ENCODE results near the gene NIPAL3.

NIPAL3 gene

DNA sequence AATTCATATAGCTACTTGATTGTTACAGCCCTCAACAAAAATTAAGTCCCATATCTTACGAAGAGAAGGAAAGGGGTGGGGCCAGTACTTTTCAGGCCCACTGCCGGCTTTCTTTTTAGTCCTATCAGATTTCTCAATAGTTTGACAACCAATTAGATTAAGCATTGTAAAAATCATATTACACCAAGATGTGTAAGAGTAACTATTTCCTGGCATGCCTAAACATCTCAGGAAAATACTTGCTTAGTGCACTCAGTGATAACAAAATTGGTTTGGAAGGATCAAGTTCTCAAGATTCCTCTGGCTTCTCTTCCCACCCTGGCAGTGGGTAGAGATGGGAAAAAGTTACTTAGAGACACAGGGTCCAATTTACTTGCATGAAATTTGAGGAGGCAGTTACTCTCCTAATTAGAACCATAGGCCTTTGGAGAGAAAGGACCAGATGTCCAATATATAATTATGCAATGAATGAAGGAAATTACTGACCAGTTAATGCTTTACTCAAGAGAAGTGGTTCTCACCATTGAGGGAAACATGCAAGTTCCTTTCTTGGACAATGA lies 32.1 kb upstream of the NIPAL3 start:
- peaks cover 6% of the 10 kb centered on the region for H3K36me3 ChIP-seq (ENCODE audit: control insufficient read depth, insufficient read depth, low read length)
- H3K27me3 ChIP-seq (ENCODE audit: control insufficient read depth, insufficient read depth, low read length), result no peaks in the 10 kb centered on the region
- no peak overlapping the region for H3K27ac ChIP-seq (ENCODE audit: low read depth, low read length)
- H3K9ac ChIP-seq (ENCODE audit: low read length), result no peak overlapping the region
- no peaks in the 10 kb centered on the region for H3K4me1 ChIP-seq (ENCODE audit: control insufficient read depth, insufficient read depth, low read length)
- no peak overlapping the region for H3K4me3 ChIP-seq (ENCODE audit: low read depth, low read length)
- H3K9me3 ChIP-seq (ENCODE audit: control insufficient read depth, insufficient read depth, low read depth, low read length), result no peaks in the 10 kb centered on the region

GRCh38 chr1:24384251-24385090 lies 31.1 kb upstream of the NIPAL3 start:
- Histone ChIP-seq H3K9ac (ENCODE audit: low read length) (no peak overlapping the region), H3K27ac (ENCODE audit: low read depth, low read length) (no peak overlapping the region), H3K9me3 (ENCODE audit: control insufficient read depth, insufficient read depth, low read depth, low read length) (no peaks in the 10 kb centered on the region), H3K27me3 (ENCODE audit: control insufficient read depth, insufficient read depth, low read length) (no peaks in the 10 kb centered on the region), H3K36me3 (ENCODE audit: control insufficient read depth, insufficient read depth, low read length) (peaks cover 2% of the 10 kb centered on the region; the same call in 1 of the 2 replicates), H3K4me3 (ENCODE audit: low read depth, low read length) (no peak overlapping the region), H3K4me1 (ENCODE audit: control insufficient read depth, insufficient read depth, low read length) (no peaks in the 10 kb centered on the region)

GRCh38 chr1:24385160-24385940 lies 30.3 kb upstream of the NIPAL3 start:
- no peaks in the 10 kb centered on the region for H3K4me1 ChIP-seq (ENCODE audit: control insufficient read depth, insufficient read depth, low read length)

GRCh38 chr1:24386241-24386640 lies 29.4 kb upstream of the NIPAL3 start:
- Histone ChIP-seq H3K27me3 (ENCODE audit: control insufficient read depth, insufficient read depth, low read length) (no peaks in the 10 kb centered on the region), H3K36me3 (ENCODE audit: control insufficient read depth, insufficient read depth, low read length) (peaks cover 2% of the 10 kb centered on the region; the same call in 1 of the 2 replicates), H3K9ac (ENCODE audit: low read length) (no peak overlapping the region), H3K27ac (ENCODE audit: low read depth, low read length) (no peak overlapping the region), H3K9me3 (ENCODE audit: control insufficient read depth, insufficient read depth, low read depth, low read length) (no peaks in the 10 kb centered on the region), H3K4me3 (ENCODE audit: low read depth, low read length) (no peak overlapping the region), H3K4me1 (ENCODE audit: control insufficient read depth, insufficient read depth, low read length) (no peaks in the 10 kb centered on the region)

More at GRCh38 chr1:24385160-24385940, 30.3 kb upstream of the NIPAL3 start:
- no peak overlapping the region for H3K4me3 ChIP-seq (ENCODE audit: low read depth, low read length)
- H3K27me3 ChIP-seq (ENCODE audit: control insufficient read depth, insufficient read depth, low read length), result no peaks in the 10 kb centered on the region
- no peak overlapping the region for H3K27ac ChIP-seq (ENCODE audit: low read depth, low read length)
- H3K9ac ChIP-seq (ENCODE audit: low read length), result no peak overlapping the region
- H3K36me3 ChIP-seq (ENCODE audit: control insufficient read depth, insufficient read depth, low read length), result peaks cover 2% of the 10 kb centered on the region; the same call in 1 of the 2 replicates
- no peaks in the 10 kb centered on the region for H3K9me3 ChIP-seq (ENCODE audit: control insufficient read depth, insufficient read depth, low read depth, low read length)

DNA sequence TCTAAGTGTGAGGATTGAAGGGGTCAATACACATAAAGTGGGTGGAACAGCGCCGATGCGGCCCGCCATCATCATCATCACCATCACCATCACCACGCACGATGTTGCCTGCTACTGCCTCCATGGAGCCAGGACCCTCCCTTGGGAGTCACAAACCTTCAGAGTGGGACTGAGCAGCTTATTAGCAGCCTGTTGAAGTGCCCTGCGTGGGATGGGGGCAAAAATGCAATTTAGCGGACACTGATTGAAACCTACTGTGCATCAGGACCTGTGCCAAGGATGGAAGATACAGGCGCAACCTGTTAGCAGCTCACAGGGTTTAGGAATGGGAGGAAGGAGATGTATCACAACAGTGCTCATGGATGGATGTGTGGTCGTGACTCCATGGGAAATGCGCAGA lies 28.7 kb upstream of the NIPAL3 start:
- Histone ChIP-seq H3K9me3 (ENCODE audit: control insufficient read depth, insufficient read depth, low read depth, low read length) (no peaks in the 10 kb centered on the region), H3K4me1 (ENCODE audit: control insufficient read depth, insufficient read depth, low read length) (peaks cover 4% of the 10 kb centered on the region), H3K4me3 (ENCODE audit: low read depth, low read length) (no peak overlapping the region), H3K27ac (ENCODE audit: low read depth, low read length) (no peak overlapping the region), H3K9ac (ENCODE audit: low read length) (no peak overlapping the region), H3K27me3 (ENCODE audit: control insufficient read depth, insufficient read depth, low read length) (no peaks in the 10 kb centered on the region), H3K36me3 (ENCODE audit: control insufficient read depth, insufficient read depth, low read length) (peaks cover 2% of the 10 kb centered on the region; the same call in 1 of the 2 replicates)

DNA sequence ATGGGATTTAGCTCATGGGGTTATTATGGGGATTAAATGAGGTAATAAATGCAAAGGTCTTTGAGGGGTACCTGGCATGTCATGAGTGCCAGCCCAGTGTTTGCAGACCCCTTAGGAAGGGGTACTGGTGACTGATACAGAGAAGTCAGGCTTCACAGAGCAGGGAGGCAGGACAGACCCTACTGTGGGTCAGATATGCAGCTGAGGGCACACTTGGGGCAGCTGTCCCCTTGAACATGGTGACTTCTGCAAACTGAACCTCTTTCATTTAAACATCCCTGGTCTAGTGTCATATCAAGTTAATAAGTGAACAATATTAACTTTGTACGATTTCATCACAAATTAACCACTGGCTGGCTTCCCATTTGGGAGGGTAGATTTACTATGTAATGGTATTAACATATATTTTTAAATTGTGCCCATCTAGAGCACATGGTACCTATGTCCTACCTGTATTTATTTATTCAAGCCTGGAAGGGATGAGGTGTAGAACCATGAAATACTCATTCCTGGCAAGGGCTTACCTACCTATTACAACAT lies 27.9 kb upstream of the NIPAL3 start:
- H3K36me3 ChIP-seq (ENCODE audit: control insufficient read depth, insufficient read depth, low read length), result peaks cover 2% of the 10 kb centered on the region; the same call in 1 of the 2 replicates
- no peak overlapping the region for H3K9ac ChIP-seq (ENCODE audit: low read length)
- H3K4me1 ChIP-seq (ENCODE audit: control insufficient read depth, insufficient read depth, low read length), result peaks cover 10% of the 10 kb centered on the region
- H3K4me3 ChIP-seq (ENCODE audit: low read depth, low read length), result no peak overlapping the region
- H3K27me3 ChIP-seq (ENCODE audit: control insufficient read depth, insufficient read depth, low read length), result no peaks in the 10 kb centered on the region
- no peaks in the 10 kb centered on the region for H3K9me3 ChIP-seq (ENCODE audit: control insufficient read depth, insufficient read depth, low read depth, low read length)
- H3K27ac ChIP-seq (ENCODE audit: low read depth, low read length), result no peak overlapping the region

DNA sequence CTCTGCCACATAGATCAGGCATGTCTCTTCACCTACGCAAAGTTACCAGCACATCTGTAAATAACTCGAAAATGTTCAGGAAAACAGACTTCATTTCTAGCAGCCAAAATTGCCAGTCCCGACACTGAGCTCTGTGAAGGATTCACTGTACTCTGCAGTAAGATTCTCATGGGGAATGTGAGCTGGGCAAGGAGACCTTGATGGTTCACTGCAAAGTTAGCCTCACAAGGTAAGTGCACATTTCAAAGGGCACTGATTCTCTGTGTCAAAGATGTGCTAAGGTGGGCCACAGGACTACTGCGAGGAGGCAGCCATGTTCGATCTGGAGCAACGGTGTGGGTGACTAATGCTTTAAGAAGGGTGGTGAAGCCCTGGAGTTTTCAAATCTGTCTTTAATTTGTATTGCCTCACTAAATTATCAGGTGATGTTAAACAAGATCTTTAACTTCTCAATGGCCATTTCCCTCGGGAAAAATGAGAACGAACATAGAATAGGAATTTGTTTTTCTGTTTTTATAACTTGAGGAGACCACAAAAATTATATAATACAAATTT lies 27.2 kb upstream of the NIPAL3 start:
- H3K9me3 ChIP-seq (ENCODE audit: control insufficient read depth, insufficient read depth, low read depth, low read length), result no peaks in the 10 kb centered on the region
- no peaks in the 10 kb centered on the region for H3K27me3 ChIP-seq (ENCODE audit: control insufficient read depth, insufficient read depth, low read length)
- no peak overlapping the region for H3K27ac ChIP-seq (ENCODE audit: low read depth, low read length)
- no peak overlapping the region for H3K9ac ChIP-seq (ENCODE audit: low read length)
- H3K4me3 ChIP-seq (ENCODE audit: low read depth, low read length), result no peak overlapping the region
- H3K4me1 ChIP-seq (ENCODE audit: control insufficient read depth, insufficient read depth, low read length), result peaks cover 16% of the 10 kb centered on the region
- peaks cover 2% of the 10 kb centered on the region; the same call in 1 of the 2 replicates for H3K36me3 ChIP-seq (ENCODE audit: control insufficient read depth, insufficient read depth, low read length)

DNA sequence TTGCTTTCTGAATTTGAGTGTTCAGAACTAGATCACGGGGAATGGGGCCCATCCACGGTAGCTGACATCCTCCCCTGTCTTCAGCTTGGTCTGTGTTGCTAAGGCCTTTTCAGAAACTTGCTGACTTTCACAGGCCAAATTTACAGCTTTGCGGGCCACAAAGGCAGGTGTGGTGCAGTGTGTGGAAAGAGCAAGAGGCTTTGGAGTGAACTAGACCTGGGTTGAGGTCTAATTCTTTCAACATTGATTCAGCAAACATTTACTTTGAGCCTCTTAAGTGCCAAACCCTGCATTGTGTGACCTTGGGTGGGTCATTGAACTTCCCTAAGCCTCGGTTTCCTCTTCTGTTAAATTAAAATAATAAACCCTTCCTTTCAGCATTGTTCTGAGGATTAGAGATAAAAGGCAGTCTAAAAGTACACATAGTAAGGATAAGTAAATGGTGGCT lies 26.3 kb upstream of the NIPAL3 start:
- no peaks in the 10 kb centered on the region for H3K27me3 ChIP-seq (ENCODE audit: control insufficient read depth, insufficient read depth, low read length)
- no peaks in the 10 kb centered on the region for H3K9me3 ChIP-seq (ENCODE audit: control insufficient read depth, insufficient read depth, low read depth, low read length)
- H3K27ac ChIP-seq (ENCODE audit: low read depth, low read length), result no peak overlapping the region
- no peaks in the 10 kb centered on the region; the same call in 1 of the 2 replicates for H3K36me3 ChIP-seq (ENCODE audit: control insufficient read depth, insufficient read depth, low read length)
- no peak overlapping the region for H3K9ac ChIP-seq (ENCODE audit: low read length)
- H3K4me1 ChIP-seq (ENCODE audit: control insufficient read depth, insufficient read depth, low read length), result peaks cover 22% of the 10 kb centered on the region
- no peak overlapping the region for H3K4me3 ChIP-seq (ENCODE audit: low read depth, low read length)

DNA sequence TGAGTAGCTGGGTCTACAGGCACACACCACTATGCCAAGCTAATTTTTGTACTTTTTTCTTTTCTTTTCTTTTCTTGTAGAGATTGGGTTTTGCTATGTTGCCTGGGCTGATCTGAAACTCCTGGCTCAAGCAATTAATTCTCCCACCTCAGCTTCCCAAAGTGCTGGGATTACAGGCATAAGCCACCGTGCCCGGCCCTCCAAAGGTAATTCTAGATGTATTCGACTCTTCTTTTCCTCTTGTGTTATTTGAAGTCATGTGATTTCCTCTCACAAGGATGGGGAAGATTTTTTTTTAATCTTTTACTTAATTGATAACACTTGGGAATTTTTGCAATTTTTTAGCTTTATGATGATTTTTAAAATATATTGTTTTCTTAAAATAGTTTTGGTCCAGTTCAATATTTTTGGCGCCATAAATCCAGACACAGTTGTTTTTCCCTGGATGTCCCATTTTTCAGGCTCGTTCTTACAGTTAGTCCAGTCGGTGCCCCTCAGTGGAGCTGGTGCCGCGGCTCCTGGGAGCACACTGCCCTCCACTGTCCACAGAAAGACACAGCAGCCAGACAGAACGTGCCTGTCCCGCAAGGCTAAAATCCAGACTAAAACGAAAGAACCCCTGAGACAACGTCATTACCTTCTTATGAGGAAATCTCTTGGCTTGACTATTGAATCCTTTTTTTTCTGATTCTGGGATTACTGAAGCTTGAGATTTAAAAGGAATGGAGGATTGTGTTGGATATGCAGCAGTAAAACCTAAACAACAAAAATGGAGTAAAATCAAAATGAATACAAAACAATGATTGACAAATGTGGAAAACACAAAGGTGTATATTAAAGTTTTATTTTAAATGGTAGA lies 24.4 kb upstream of the NIPAL3 start:
- Histone ChIP-seq H3K27me3 (ENCODE audit: control insufficient read depth, insufficient read depth, low read length) (no peaks in the 10 kb centered on the region), H3K9ac (ENCODE audit: low read length) (no peak overlapping the region), H3K4me3 (ENCODE audit: low read depth, low read length) (no peak overlapping the region), H3K4me1 (ENCODE audit: control insufficient read depth, insufficient read depth, low read length) (peaks cover 22% of the 10 kb centered on the region), H3K9me3 (ENCODE audit: control insufficient read depth, insufficient read depth, low read depth, low read length) (no peaks in the 10 kb centered on the region), H3K36me3 (ENCODE audit: control insufficient read depth, insufficient read depth, low read length) (no peaks in the 10 kb centered on the region; the same call in 1 of the 2 replicates), H3K27ac (ENCODE audit: low read depth, low read length) (no peak overlapping the region)

All from HUES6 (cell line).